ENCODE measurements around the gene SRGAP2B.
"Not testable (repeated sequence)": the region's sequence is repeated elsewhere in the genome, so short reads cannot be mapped to it uniquely, and the experiment has no call there.

GRCh38 chr1:145112703-145113102 is 17.6 kb upstream of the SRGAP2B start:
- not testable (repeated sequence) for TF ChIP-seq CTCF (conservative IDR thresholded peaks at IDR 0.05; ENCODE audit: low read depth, low read length); RAD21 (IDR thresholded peaks at IDR 0.05; ENCODE audit: low read length); POLR2A (IDR thresholded peaks at IDR 0.05; ENCODE audit: low read depth, low read length)
